HepG2 (cell line): ENCODE measurements around the gene NLGN2. TPM values are rescaled to one million over a fixed set of nuclear protein-coding genes. Genes with fewer than 3 reads are reported as not detected.

ENCODE experiments used
- BRD4 ChIP-seq: sonication (generic); formaldehyde crosslinking; IDR thresholded peaks from 2 replicates; pipeline ENCODE4 v1.4.0; 2020; ENCODE audit warnings: missing genetic modification reagents
- CBFB ChIP-seq: sonication (generic); formaldehyde crosslinking; IDR thresholded peaks from 2 replicates; pipeline ENCODE4 v1.4.0; 2020; ENCODE audit warnings: missing genetic modification reagents
- CBX5 ChIP-seq: sonication (generic); formaldehyde crosslinking; IDR thresholded peaks from 2 replicates; pipeline ENCODE4 v1.4.0; 2020; ENCODE audit warnings: missing genetic modification reagents, borderline replicate concordance
- ELF1 ChIP-seq: sonication (generic); formaldehyde crosslinking; IDR thresholded peaks from 2 replicates; pipeline ENCODE4 v1.4.0; 2020; ENCODE audit warnings: missing genetic modification reagents
- FOXK2 ChIP-seq: fragments of 450-650 bp; IDR thresholded peaks from 2 replicates; pipeline ENCODE4 v1.6.1; 2016
- ISX ChIP-seq: sonication (generic); formaldehyde crosslinking; conservative IDR thresholded peaks from 2 replicates; pipeline ENCODE4 v1.5.0; 2020; ENCODE audit warnings: missing genetic modification reagents
- KDM5B ChIP-seq: sonication (generic); formaldehyde crosslinking; IDR thresholded peaks from 2 replicates; pipeline ENCODE4 v1.4.0; 2020; ENCODE audit warnings: missing genetic modification reagents, mild to moderate bottlenecking, borderline replicate concordance
- NONO ChIP-seq, 2 experiments: fragments of 450-650 bp in 1 of 2; sonication (generic) in 1 of 2; formaldehyde crosslinking in 1 of 2; IDR thresholded peaks in 1 of 2; conservative IDR thresholded peaks in 1 of 2; 2 replicates each; pipeline versions ENCODE4 v1.6.1 to v1.8.0; 2017 to 2022; ENCODE audit warnings: mild to moderate bottlenecking in 1 of 2, missing genetic modification reagents in 1 of 2, moderate library complexity in 1 of 2
- RBFOX2 ChIP-seq: fragments of 200-400 bp; formaldehyde crosslinking; IDR thresholded peaks from 2 replicates; pipeline ENCODE4 v1.6.1; 2017; ENCODE audit warnings: low read depth, mild to moderate bottlenecking, low read length
- U2AF1 ChIP-seq: fragments of 200-400 bp; formaldehyde crosslinking; optimal IDR thresholded peaks from 2 replicates; pipeline ENCODE3; 2017; ENCODE audit warnings: mild to moderate bottlenecking, low read depth, low read length
- ZNF552 ChIP-seq: sonication (generic); formaldehyde crosslinking; IDR thresholded peaks from 2 replicates; pipeline ENCODE4 v1.9.0; 2022; ENCODE audit warnings: missing genetic modification reagents, mild to moderate bottlenecking, borderline replicate concordance
- ZNF781 ChIP-seq: sonication (generic); formaldehyde crosslinking; IDR thresholded peaks from 2 replicates; pipeline ENCODE4 v1.5.1; 2020; ENCODE audit warnings: borderline replicate concordance, mild to moderate bottlenecking, missing genetic modification reagents; ENCODE audit errors: not compliant biosample characterization
- ZSCAN20 ChIP-seq: sonication (generic); formaldehyde crosslinking; IDR thresholded peaks from 2 replicates; pipeline ENCODE4 v1.4.0; 2020; ENCODE audit warnings: missing genetic modification reagents, mild to moderate bottlenecking, borderline replicate concordance
- ZSCAN29 ChIP-seq: sonication (generic); formaldehyde crosslinking; conservative IDR thresholded peaks from 2 replicates; pipeline ENCODE4 v1.4.0; 2020; ENCODE audit warnings: mild to moderate bottlenecking, missing genetic modification reagents
- polyA plus RNA-seq, 8 experiments: library from polyadenylated mRNA; depleted of rRNA in 3 of 8; stranded (reverse) in 7 of 8; unstranded in 1 of 8; fragments of >200 nt; fragmentation: Illumina TruSeq in 4 of 8; extraction: Trizol in 4 of 8; gene quantifications; 2 replicates each; pipeline versions ENCODE4 v1.2.1 to v1.2.3, GENCODE V29; 2011 to 2016; ENCODE audit warnings: low read depth in 4 of 8, missing spikeins in 1 of 8, mixed read lengths in 1 of 8; ENCODE audit not compliant: insufficient read depth in 1 of 8
- total RNA-seq, 5 experiments: library from RNA; depleted of rRNA; stranded (reverse); fragments of >200 nt; fragmentation: Illumina TruSeq; extraction: Trizol; gene quantifications; 2 replicates each; pipeline ENCODE4 v1.2.3, GENCODE V29; 2016; ENCODE audit warnings: low read depth in 1 of 5
- TF ChIP-seq, protein P1 (sequence below): sonication (generic); formaldehyde crosslinking; IDR thresholded peaks from 2 replicates; pipeline ENCODE4 v1.9.0; 2021; ENCODE audit warnings: missing genetic modification reagents, borderline replicate concordance
- TF ChIP-seq, protein P2 (sequence below): sonication (generic); formaldehyde crosslinking; IDR thresholded peaks from 2 replicates; pipeline ENCODE4 v1.4.0; 2020; ENCODE audit warnings: mild to moderate bottlenecking, missing genetic modification reagents, borderline replicate concordance
- TF ChIP-seq, protein P3 (sequence below): sonication (generic); formaldehyde crosslinking; IDR thresholded peaks from 2 replicates; pipeline ENCODE4 v1.4.0; 2020; ENCODE audit warnings: mild to moderate bottlenecking, missing genetic modification reagents
- TF ChIP-seq, protein P4 (sequence below): sonication (generic); formaldehyde crosslinking; IDR thresholded peaks from 2 replicates; pipeline ENCODE4 v1.4.0; 2020; ENCODE audit warnings: low read depth, missing genetic modification reagents

The NLGN2 gene
- total and polyA plus RNA-seq, 2 of the 13 experiments (the other 11 are each of a cell fraction or from before 2014, with no cell fraction given), result 1.9 to 11.0 TPM

DNA sequence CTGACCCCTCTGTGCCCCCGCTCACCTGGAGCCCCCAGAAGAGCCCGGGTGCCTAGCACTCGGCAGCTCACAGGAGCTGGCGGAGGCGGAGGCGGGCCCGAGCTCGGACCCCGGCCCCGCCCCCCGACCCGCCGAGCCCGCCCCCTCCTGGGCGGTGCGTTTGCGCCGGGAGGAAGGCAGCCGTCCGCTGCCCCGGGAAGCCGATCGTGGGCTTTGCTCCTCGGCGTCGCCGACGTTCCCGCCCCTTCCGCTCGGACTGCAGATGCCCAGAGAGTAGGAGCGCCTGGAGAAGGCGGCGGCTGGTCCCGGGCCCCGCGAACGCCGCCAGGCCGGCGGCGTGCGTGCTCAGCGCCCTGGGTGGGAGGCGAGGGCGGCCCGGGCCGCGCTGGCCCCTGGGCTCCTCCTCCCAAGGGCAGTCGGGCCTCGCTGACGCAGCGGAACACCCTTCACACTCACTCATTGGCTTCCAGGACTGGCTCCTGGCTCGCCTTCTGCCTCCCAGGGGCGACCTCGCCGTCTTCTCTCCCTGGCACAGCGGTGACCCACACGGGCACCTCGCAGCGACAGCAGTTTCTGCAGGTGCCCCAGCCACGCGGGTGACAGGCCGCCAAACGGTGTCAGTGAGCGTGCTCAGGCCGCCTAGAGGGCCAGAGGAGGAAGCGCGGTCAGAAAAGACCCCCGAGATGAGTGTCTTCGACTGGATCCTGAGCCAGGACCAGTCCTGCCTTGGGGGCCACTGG is 13.0 kb upstream of the NLGN2 start, which contains the start of gene PLSCR3 (continued):
- TF ChIP-seq ZSCAN29 (CRISPR knock-in tag) (no peak), ZNF552 (no peak; the same call in 1 of the 2 replicates), ELF1 (CRISPR knock-in tag) (peak; percentile 9; the same call in 1 of the 2 replicates), NONO (IDR thresholded peaks at IDR 0.05) (no peak), NONO (CRISPR knock-in tag; conservative IDR thresholded peaks at IDR 0.05) (peak; percentile 78), ZSCAN20 (CRISPR knock-in tag) (no peak), KDM5B (CRISPR knock-in tag) (peak; percentile 48; the same call in 1 of the 2 replicates), BRD4 (CRISPR knock-in tag) (no peak), RBFOX2 (peak; percentile 92), ZNF781 (CRISPR knock-in tag) (peak; percentile 52), CBFB (CRISPR knock-in tag) (0 out of 2 replicates have a peak, but pooled peaks have one; percentile 25), CBX5 (CRISPR knock-in tag) (0 out of 2 replicates have a peak, but pooled peaks have one; percentile 61), U2AF1 (no peak), FOXK2 (no peak), ISX (CRISPR knock-in tag) (no peak)
- TF ChIP-seq, protein P1, sequence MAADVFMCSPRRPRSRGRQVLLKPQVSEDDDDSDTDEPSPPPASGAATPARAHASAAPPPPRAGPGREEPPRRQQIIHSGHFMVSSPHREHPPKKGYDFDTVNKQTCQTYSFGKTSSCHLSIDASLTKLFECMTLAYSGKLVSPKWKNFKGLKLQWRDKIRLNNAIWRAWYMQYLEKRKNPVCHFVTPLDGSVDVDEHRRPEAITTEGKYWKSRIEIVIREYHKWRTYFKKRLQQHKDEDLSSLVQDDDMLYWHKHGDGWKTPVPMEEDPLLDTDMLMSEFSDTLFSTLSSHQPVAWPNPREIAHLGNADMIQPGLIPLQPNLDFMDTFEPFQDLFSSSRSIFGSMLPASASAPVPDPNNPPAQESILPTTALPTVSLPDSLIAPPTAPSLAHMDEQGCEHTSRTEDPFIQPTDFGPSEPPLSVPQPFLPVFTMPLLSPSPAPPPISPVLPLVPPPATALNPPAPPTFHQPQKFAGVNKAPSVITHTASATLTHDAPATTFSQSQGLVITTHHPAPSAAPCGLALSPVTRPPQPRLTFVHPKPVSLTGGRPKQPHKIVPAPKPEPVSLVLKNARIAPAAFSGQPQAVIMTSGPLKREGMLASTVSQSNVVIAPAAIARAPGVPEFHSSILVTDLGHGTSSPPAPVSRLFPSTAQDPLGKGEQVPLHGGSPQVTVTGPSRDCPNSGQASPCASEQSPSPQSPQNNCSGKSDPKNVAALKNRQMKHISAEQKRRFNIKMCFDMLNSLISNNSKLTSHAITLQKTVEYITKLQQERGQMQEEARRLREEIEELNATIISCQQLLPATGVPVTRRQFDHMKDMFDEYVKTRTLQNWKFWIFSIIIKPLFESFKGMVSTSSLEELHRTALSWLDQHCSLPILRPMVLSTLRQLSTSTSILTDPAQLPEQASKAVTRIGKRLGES (CRISPR knock-in tag), result no peak
- TF ChIP-seq, protein P2, sequence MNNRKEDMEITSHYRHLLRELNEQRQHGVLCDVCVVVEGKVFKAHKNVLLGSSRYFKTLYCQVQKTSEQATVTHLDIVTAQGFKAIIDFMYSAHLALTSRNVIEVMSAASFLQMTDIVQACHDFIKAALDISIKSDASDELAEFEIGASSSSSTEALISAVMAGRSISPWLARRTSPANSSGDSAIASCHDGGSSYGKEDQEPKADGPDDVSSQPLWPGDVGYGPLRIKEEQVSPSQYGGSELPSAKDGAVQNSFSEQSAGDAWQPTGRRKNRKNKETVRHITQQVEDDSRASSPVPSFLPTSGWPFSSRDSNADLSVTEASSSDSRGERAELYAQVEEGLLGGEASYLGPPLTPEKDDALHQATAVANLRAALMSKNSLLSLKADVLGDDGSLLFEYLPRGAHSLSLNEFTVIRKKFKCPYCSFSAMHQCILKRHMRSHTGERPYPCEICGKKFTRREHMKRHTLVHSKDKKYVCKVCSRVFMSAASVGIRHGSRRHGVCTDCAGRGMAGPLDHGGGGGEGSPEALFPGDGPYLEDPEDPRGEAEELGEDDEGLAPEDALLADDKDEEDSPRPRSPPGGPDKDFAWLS (CRISPR knock-in tag), result no peak
- TF ChIP-seq, protein P3, sequence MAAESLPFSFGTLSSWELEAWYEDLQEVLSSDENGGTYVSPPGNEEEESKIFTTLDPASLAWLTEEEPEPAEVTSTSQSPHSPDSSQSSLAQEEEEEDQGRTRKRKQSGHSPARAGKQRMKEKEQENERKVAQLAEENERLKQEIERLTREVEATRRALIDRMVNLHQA, result no peak
- TF ChIP-seq, protein P4, sequence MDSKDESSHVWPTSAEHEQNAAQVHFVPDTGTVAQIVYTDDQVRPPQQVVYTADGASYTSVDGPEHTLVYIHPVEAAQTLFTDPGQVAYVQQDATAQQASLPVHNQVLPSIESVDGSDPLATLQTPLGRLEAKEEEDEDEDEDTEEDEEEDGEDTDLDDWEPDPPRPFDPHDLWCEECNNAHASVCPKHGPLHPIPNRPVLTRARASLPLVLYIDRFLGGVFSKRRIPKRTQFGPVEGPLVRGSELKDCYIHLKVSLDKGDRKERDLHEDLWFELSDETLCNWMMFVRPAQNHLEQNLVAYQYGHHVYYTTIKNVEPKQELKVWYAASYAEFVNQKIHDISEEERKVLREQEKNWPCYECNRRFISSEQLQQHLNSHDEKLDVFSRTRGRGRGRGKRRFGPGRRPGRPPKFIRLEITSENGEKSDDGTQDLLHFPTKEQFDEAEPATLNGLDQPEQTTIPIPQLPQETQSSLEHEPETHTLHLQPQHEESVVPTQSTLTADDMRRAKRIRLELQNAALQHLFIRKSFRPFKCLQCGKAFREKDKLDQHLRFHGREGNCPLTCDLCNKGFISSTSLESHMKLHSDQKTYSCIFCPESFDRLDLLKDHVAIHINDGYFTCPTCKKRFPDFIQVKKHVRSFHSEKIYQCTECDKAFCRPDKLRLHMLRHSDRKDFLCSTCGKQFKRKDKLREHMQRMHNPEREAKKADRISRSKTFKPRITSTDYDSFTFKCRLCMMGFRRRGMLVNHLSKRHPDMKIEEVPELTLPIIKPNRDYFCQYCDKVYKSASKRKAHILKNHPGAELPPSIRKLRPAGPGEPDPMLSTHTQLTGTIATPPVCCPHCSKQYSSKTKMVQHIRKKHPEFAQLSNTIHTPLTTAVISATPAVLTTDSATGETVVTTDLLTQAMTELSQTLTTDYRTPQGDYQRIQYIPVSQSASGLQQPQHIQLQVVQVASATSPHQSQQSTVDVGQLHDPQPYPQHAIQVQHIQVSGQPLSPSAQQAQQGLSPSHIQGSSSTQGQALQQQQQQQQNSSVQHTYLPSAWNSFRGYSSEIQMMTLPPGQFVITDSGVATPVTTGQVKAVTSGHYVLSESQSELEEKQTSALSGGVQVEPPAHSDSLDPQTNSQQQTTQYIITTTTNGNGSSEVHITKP (CRISPR knock-in tag), result no peak
